OCI-LY1 (cell line): ENCODE results near the gene CHST11.

ENCODE experiments used
- CTCF ChIP-seq: fragments of 200-600 bp; sonication (generic), shearing (Covaris generic); IDR thresholded peaks from 2 replicates; pipeline ENCODE4 v1.5.1; 2017; ENCODE audit warnings: mild to moderate bottlenecking, antibody characterized with exemption, low read length, moderate library complexity, mixed read lengths
- EZH2 ChIP-seq: fragments of 200-600 bp; sonication (generic), shearing (Covaris generic); IDR thresholded peaks from 2 replicates; pipeline ENCODE4 v1.8.0; 2017; ENCODE audit warnings: borderline replicate concordance, mixed run types, mild to moderate bottlenecking, antibody characterized with exemption, low read length, moderate library complexity, mixed read lengths

- TF ChIP-seq CTCF: no peak
- no peak for TF ChIP-seq EZH2
Measured at GRCh38 chr12:104722601-104723534, 266.1 kb downstream of the CHST11 start.
